Dermis microvascular lymphatic vessel endothelial cell (primary cell): ENCODE results near the gene RNF220. TPM values are rescaled to one million over a fixed set of nuclear protein-coding genes. Genes with fewer than 3 reads are reported as not detected.
"Not testable (repeated sequence)": the region's sequence is repeated elsewhere in the genome, so short reads cannot be mapped to it uniquely, and the experiment has no call there.

Experiments
- DNase-seq, 2 donors: peaks; one replicate each; pipeline versions ENCODE4 v3.0.0 to v3.0.0-alpha.2; 2010; ENCODE audit warnings: low read depth in 2 of 2
- total RNA-seq: library from RNA; depleted of rRNA; stranded (reverse); fragments of >200 nt; gene quantifications from 2 replicates; pipeline ENCODE4 v1.2.1, GENCODE V29; 2014

RNF220 gene
- total RNA-seq, 1 donor from 2014 or later: 45.6 TPM

- DNase-seq: no peak
Measured at GRCh38 chr1:44485934-44486460, 80.9 kb downstream of the RNF220 start.

- DNase-seq: no peak
Measured at GRCh38 chr1:44489481-44489880, 84.4 kb downstream of the RNF220 start.

- no peak for DNase-seq
Measured at GRCh38 chr1:44496541-44497171, 91.6 kb downstream of the RNF220 start.

- DNase-seq: no peak
Measured at GRCh38 chr1:44497422-44498170, 92.5 kb downstream of the RNF220 start.

- DNase-seq: no peak
Measured at GRCh38 chr1:44499306-44499705, 94.3 kb downstream of the RNF220 start.

GRCh38 chr1:44500181-44501046, 95.4 kb downstream of the RNF220 start:
- peak; percentile 31 to 71 for DNase-seq

GRCh38 chr1:44501047-44501890, 96.2 kb downstream of the RNF220 start:
- DNase-seq: no peak

GRCh38 chr1:44502823-44503222, 97.8 kb downstream of the RNF220 start:
- DNase-seq: not testable (repeated sequence)

- no peak for DNase-seq
Measured at GRCh38 chr1:44503625-44504024, 98.6 kb downstream of the RNF220 start.

- no peak for DNase-seq
Measured at GRCh38 chr1:44505210-44505993, 100.3 kb downstream of the RNF220 start.

GRCh38 chr1:44507490-44508396, 102.7 kb downstream of the RNF220 start:
- no peak for DNase-seq

- DNase-seq: no peak
Measured at GRCh38 chr1:44508397-44508745, 103.3 kb downstream of the RNF220 start.

- DNase-seq: no peak
Measured at GRCh38 chr1:44511363-44511762, 106.3 kb downstream of the RNF220 start.

GRCh38 chr1:44511769-44512168, 106.7 kb downstream of the RNF220 start:
- no peak for DNase-seq

GRCh38 chr1:44512313-44512885, 107.3 kb downstream of the RNF220 start:
- DNase-seq: no peak

GRCh38 chr1:44513111-44513510, 108.1 kb downstream of the RNF220 start:
- DNase-seq: no peak

- no peak for DNase-seq
Measured at GRCh38 chr1:44514673-44515072, 109.6 kb downstream of the RNF220 start.

GRCh38 chr1:44515416-44515815, 110.4 kb downstream of the RNF220 start:
- DNase-seq: no peak
